Mesothelial cell of epicardium (in vitro differentiated cells): ENCODE data around the gene GRK5. TPM values are rescaled to one million over a fixed set of nuclear protein-coding genes. Genes with fewer than 3 reads are reported as not detected.
A peak's percentile ranks its signal among the peaks of the same experiment; 100 is the strongest.

ENCODE experiments used
- DNase-seq, 2 experiments: peaks; one replicate each; pipeline ENCODE4 v3.0.0; 2021; ENCODE audit warnings: low spot score in 2 of 2; ENCODE audit not compliant: unreplicated experiment in 2 of 2
- H3K27ac Mint-ChIP-seq: 2 replicates; pipeline ENCODE4 v1.8.0; 2021; ENCODE audit warnings: mixed read lengths
- H3K27me3 Mint-ChIP-seq: 2 replicates; pipeline ENCODE4 v1.8.0; 2021; ENCODE audit warnings: low read depth, mixed read lengths
- H3K36me3 Mint-ChIP-seq: 2 replicates; pipeline ENCODE4 v1.8.0; 2021; ENCODE audit warnings: mixed read lengths
- H3K4me1 Mint-ChIP-seq: 2 replicates; pipeline ENCODE4 v1.8.0; 2021; ENCODE audit warnings: mixed read lengths
- H3K4me3 Mint-ChIP-seq: 2 replicates; pipeline ENCODE4 v1.8.0; 2021; ENCODE audit warnings: mild to moderate bottlenecking, moderate library complexity, mixed read lengths
- H3K9me3 Mint-ChIP-seq: 2 replicates; pipeline ENCODE4 v1.8.0; 2021; ENCODE audit warnings: mixed read lengths
- CTCF ChIP-seq: fragments of 200-600 bp; sonication (generic); IDR thresholded peaks from one replicate; pipeline ENCODE4 v1.5.0; 2021; ENCODE audit warnings: antibody characterized with exemption; ENCODE audit not compliant: unreplicated experiment
- total RNA-seq: library from RNA; stranded (reverse); gene quantifications from 3 replicates; pipeline ENCODE4 v1.2.1, GENCODE V29; 2021

GRK5 gene
- total RNA-seq, 1 donor from 2014 or later, result 14.5 TPM

- TF ChIP-seq CTCF, result no peak
- Mint-ChIP-seq H3K27ac (no peak overlapping the region), H3K27me3 (no peaks in the 10 kb centered on the region), H3K36me3 (no peaks in the 10 kb centered on the region), H3K4me3 (no peak overlapping the region), H3K4me1 (peaks cover 56% of the 10 kb centered on the region), H3K9me3 (no peaks in the 10 kb centered on the region)
- DNase-seq, result no peak
Measured at GRCh38 chr10:119368581-119368980, 161.2 kb downstream of the GRK5 start.

GRCh38 chr10:119368991-119369869 is 161.9 kb downstream of the GRK5 start:
- Mint-ChIP-seq H3K4me1 (peaks cover 51% of the 10 kb centered on the region), H3K27me3 (no peaks in the 10 kb centered on the region), H3K27ac (peak overlapping the region; percentile 91), H3K4me3 (no peak overlapping the region), H3K36me3 (no peaks in the 10 kb centered on the region), H3K9me3 (no peaks in the 10 kb centered on the region)
- DNase-seq, result no peak
- no peak for TF ChIP-seq CTCF

- TF ChIP-seq CTCF, result no peak
- DNase-seq, result no peak
- no peaks in the 10 kb centered on the region for H3K9me3 Mint-ChIP-seq
- no peak overlapping the region for H3K4me3 Mint-ChIP-seq
- H3K27ac Mint-ChIP-seq, result peak overlapping the region; percentile 91
- no peaks in the 10 kb centered on the region for H3K36me3 Mint-ChIP-seq
- no peaks in the 10 kb centered on the region for H3K27me3 Mint-ChIP-seq
- H3K4me1 Mint-ChIP-seq, result peaks cover 41% of the 10 kb centered on the region
Measured at GRCh38 chr10:119370111-119370741, 162.9 kb downstream of the GRK5 start.

- H3K4me1 Mint-ChIP-seq, result peaks cover 35% of the 10 kb centered on the region
- peak overlapping the region; percentile 91 for H3K27ac Mint-ChIP-seq
- peak in 1 of 2 experiments; percentile 47 for DNase-seq
- H3K9me3 Mint-ChIP-seq, result no peaks in the 10 kb centered on the region
- TF ChIP-seq CTCF, result no peak
- no peaks in the 10 kb centered on the region for H3K36me3 Mint-ChIP-seq
- H3K4me3 Mint-ChIP-seq, result peak overlapping the region; percentile 40
- H3K27me3 Mint-ChIP-seq, result no peaks in the 10 kb centered on the region
Measured at GRCh38 chr10:119370972-119371703, 163.8 kb downstream of the GRK5 start.

GRCh38 chr10:119371704-119372663 is 164.6 kb downstream of the GRK5 start:
- no peak for DNase-seq
- H3K9me3 Mint-ChIP-seq, result no peaks in the 10 kb centered on the region
- H3K4me1 Mint-ChIP-seq, result peaks cover 28% of the 10 kb centered on the region
- no peaks in the 10 kb centered on the region for H3K36me3 Mint-ChIP-seq
- TF ChIP-seq CTCF, result no peak
- peak overlapping the region; percentile 91 for H3K27ac Mint-ChIP-seq
- no peaks in the 10 kb centered on the region for H3K27me3 Mint-ChIP-seq
- no peak overlapping the region for H3K4me3 Mint-ChIP-seq
